HepG2 (cell line): ENCODE measurements around the gene CST3. TPM values are rescaled to one million over a fixed set of nuclear protein-coding genes. Genes with fewer than 3 reads are reported as not detected.

Experiments used
- EP300 ChIP-seq, 3 experiments: sonication (generic) in 1 of 3; formaldehyde crosslinking in 1 of 3; IDR thresholded peaks; 2 replicates each; pipeline versions ENCODE4 v1.5.1 to v1.6.1; 2011 to 2020; ENCODE audit warnings: low read depth in 2 of 3, low read length in 2 of 3, borderline replicate concordance in 1 of 3, improper control_type of control experiment in 1 of 3, mild to moderate bottlenecking in 1 of 3, missing genetic modification reagents in 1 of 3, moderate library complexity in 1 of 3
- HDAC2 ChIP-seq: sonication (generic); formaldehyde crosslinking; IDR thresholded peaks from 2 replicates; pipeline ENCODE4 v1.4.0; 2020; ENCODE audit warnings: missing genetic modification reagents
- JUNB ChIP-seq: sonication (generic); formaldehyde crosslinking; IDR thresholded peaks from 2 replicates; pipeline ENCODE4 v1.8.0; 2022; ENCODE audit warnings: missing genetic modification reagents, mild to moderate bottlenecking, borderline replicate concordance
- NCOA5 ChIP-seq: sonication (generic); formaldehyde crosslinking; IDR thresholded peaks from 2 replicates; pipeline ENCODE4 v1.4.0; 2020; ENCODE audit warnings: missing genetic modification reagents
- PHF5A ChIP-seq: IDR thresholded peaks from one replicate; pipeline ENCODE4 v1.6.1; 2018; ENCODE audit warnings: low read depth, missing genetic modification reagents; ENCODE audit not compliant: unreplicated experiment
- PRPF4 ChIP-seq: fragments of 200-400 bp; formaldehyde crosslinking; IDR thresholded peaks from 2 replicates; pipeline ENCODE4 v1.6.1; 2016; ENCODE audit warnings: low read length, low read depth; ENCODE audit not compliant: poor library complexity, severe bottlenecking
- SKI ChIP-seq: fragments of 450-650 bp; IDR thresholded peaks from one replicate; pipeline ENCODE4 v1.6.1; 2018; ENCODE audit warnings: mild to moderate bottlenecking; ENCODE audit not compliant: partially characterized antibody
- ZBTB33 ChIP-seq: sonication (generic); formaldehyde crosslinking; IDR thresholded peaks from 2 replicates; pipeline ENCODE4 v1.4.0; 2020; ENCODE audit warnings: missing genetic modification reagents
- polyA plus RNA-seq, 8 experiments: library from polyadenylated mRNA; depleted of rRNA in 3 of 8; stranded (reverse) in 7 of 8; unstranded in 1 of 8; fragments of >200 nt; fragmentation: Illumina TruSeq in 4 of 8; extraction: Trizol in 4 of 8; gene quantifications; 2 replicates each; pipeline versions ENCODE4 v1.2.1 to v1.2.3, GENCODE V29; 2011 to 2016; ENCODE audit warnings: low read depth in 4 of 8, missing spikeins in 1 of 8, mixed read lengths in 1 of 8; ENCODE audit not compliant: insufficient read depth in 1 of 8
- total RNA-seq, 5 experiments: library from RNA; depleted of rRNA; stranded (reverse); fragments of >200 nt; fragmentation: Illumina TruSeq; extraction: Trizol; gene quantifications; 2 replicates each; pipeline ENCODE4 v1.2.3, GENCODE V29; 2016; ENCODE audit warnings: low read depth in 1 of 5
- TF ChIP-seq, protein P1 (sequence below): sonication (generic); formaldehyde crosslinking; IDR thresholded peaks from 2 replicates; pipeline ENCODE4 v1.4.0; 2020; ENCODE audit warnings: missing genetic modification reagents
- TF ChIP-seq, protein P2 (sequence below): sonication (generic); formaldehyde crosslinking; conservative IDR thresholded peaks from 2 replicates; pipeline ENCODE4 v1.4.0; 2020; ENCODE audit warnings: mild to moderate bottlenecking, missing genetic modification reagents, moderate library complexity
- TF ChIP-seq, protein P3 (sequence below): sonication (generic); formaldehyde crosslinking; IDR thresholded peaks from 2 replicates; pipeline ENCODE4 v1.5.0; 2020; ENCODE audit warnings: missing genetic modification reagents
- TF ChIP-seq, protein P4 (sequence below): sonication (generic); formaldehyde crosslinking; IDR thresholded peaks from 2 replicates; pipeline ENCODE4 v1.5.0; 2020; ENCODE audit warnings: mild to moderate bottlenecking, missing genetic modification reagents, borderline replicate concordance

Gene CST3
- total and polyA plus RNA-seq, 2 of the 13 experiments (the other 11 are each of a cell fraction or from before 2014, with no cell fraction given) = 690 to 1,005 TPM

- TF ChIP-seq, protein P1, sequence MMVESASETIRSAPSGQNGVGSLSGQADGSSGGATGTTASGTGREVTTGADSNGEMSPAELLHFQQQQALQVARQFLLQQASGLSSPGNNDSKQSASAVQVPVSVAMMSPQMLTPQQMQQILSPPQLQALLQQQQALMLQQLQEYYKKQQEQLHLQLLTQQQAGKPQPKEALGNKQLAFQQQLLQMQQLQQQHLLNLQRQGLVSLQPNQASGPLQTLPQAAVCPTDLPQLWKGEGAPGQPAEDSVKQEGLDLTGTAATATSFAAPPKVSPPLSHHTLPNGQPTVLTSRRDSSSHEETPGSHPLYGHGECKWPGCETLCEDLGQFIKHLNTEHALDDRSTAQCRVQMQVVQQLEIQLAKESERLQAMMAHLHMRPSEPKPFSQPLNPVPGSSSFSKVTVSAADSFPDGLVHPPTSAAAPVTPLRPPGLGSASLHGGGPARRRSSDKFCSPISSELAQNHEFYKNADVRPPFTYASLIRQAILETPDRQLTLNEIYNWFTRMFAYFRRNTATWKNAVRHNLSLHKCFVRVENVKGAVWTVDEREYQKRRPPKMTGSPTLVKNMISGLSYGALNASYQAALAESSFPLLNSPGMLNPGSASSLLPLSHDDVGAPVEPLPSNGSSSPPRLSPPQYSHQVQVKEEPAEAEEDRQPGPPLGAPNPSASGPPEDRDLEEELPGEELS (CRISPR knock-in tag) = peak; percentile 79
- no peak for TF ChIP-seq PHF5A (CRISPR knock-in tag)
- peak in 1 of 2 experiments; percentile 73; a peak in 2 of 4 replicates for TF ChIP-seq EP300 (IDR thresholded peaks at IDR 0.05; ENCODE audit: low read depth in 2 of 2, low read length in 2 of 2)
- peak; percentile 57; the same call in 1 of the 2 replicates for TF ChIP-seq EP300 (CRISPR knock-in tag; IDR thresholded peaks at IDR 0.05; ENCODE audit: borderline replicate concordance)
- no peak for TF ChIP-seq ZBTB33 (CRISPR knock-in tag)
- no peak for TF ChIP-seq NCOA5
- TF ChIP-seq, protein P2, sequence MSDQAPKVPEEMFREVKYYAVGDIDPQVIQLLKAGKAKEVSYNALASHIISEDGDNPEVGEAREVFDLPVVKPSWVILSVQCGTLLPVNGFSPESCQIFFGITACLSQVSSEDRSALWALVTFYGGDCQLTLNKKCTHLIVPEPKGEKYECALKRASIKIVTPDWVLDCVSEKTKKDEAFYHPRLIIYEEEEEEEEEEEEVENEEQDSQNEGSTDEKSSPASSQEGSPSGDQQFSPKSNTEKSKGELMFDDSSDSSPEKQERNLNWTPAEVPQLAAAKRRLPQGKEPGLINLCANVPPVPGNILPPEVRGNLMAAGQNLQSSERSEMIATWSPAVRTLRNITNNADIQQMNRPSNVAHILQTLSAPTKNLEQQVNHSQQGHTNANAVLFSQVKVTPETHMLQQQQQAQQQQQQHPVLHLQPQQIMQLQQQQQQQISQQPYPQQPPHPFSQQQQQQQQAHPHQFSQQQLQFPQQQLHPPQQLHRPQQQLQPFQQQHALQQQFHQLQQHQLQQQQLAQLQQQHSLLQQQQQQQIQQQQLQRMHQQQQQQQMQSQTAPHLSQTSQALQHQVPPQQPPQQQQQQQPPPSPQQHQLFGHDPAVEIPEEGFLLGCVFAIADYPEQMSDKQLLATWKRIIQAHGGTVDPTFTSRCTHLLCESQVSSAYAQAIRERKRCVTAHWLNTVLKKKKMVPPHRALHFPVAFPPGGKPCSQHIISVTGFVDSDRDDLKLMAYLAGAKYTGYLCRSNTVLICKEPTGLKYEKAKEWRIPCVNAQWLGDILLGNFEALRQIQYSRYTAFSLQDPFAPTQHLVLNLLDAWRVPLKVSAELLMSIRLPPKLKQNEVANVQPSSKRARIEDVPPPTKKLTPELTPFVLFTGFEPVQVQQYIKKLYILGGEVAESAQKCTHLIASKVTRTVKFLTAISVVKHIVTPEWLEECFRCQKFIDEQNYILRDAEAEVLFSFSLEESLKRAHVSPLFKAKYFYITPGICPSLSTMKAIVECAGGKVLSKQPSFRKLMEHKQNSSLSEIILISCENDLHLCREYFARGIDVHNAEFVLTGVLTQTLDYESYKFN (CRISPR knock-in tag) = peak; percentile 85
- TF ChIP-seq, protein P3, sequence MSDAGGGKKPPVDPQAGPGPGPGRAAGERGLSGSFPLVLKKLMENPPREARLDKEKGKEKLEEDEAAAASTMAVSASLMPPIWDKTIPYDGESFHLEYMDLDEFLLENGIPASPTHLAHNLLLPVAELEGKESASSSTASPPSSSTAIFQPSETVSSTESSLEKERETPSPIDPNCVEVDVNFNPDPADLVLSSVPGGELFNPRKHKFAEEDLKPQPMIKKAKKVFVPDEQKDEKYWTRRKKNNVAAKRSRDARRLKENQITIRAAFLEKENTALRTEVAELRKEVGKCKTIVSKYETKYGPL = peak; percentile 30; the same call in 1 of the 2 replicates
- TF ChIP-seq, protein P4, sequence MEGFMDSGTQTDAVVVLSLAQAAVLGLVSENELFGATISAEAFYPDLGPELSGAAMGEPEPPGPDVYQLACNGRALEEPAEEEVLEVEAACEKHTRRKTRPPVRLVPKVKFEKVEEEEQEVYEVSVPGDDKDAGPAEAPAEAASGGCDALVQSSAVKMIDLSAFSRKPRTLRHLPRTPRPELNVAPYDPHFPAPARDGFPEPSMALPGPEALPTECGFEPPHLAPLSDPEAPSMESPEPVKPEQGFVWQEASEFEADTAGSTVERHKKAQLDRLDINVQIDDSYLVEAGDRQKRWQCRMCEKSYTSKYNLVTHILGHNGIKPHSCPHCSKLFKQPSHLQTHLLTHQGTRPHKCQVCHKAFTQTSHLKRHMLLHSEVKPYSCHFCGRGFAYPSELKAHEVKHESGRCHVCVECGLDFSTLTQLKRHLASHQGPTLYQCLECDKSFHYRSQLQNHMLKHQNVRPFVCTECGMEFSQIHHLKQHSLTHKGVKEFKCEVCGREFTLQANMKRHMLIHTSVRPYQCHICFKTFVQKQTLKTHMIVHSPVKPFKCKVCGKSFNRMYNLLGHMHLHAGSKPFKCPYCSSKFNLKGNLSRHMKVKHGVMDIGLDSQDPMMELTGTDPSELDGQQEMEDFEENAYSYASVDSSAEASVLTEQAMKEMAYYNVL (CRISPR knock-in tag) = peak; percentile 91; the same call in 1 of the 2 replicates
- peak; percentile 75; the same call in 1 of the 2 replicates for TF ChIP-seq JUNB (CRISPR knock-in tag)
- TF ChIP-seq SKI = peak; percentile 38
- TF ChIP-seq PRPF4 = peak; percentile 16
- TF ChIP-seq HDAC2 = peak; percentile 17; the same call in 1 of the 2 replicates
These were observed 21.3 kb upstream of the CST3 start (continued) for GRCh38 chr20:23658989-23659609.
